HepG2 (cell line): ENCODE data around the gene PMM2. TPM values are rescaled to one million over a fixed set of nuclear protein-coding genes. Genes with fewer than 3 reads are reported as not detected.

ENCODE experiments used
- ATAC-seq: fragments of 200-7000 bp; cut with Tn5 transposase; 3 replicates; pipeline ENCODE4 v1.9.1; 2020; ENCODE audit warnings: mild to moderate bottlenecking, moderate library complexity
- BruUV-seq: library from RNA; stranded (reverse); fragments of 400-500 nt; replicated peaks from 2 replicates; lab custom pipeline; 2021; lab: Mats Ljungman, UMichigan
- CTCF ChIA-PET: fragments of 300-600 bp; formaldehyde crosslinking; extraction: SDS; loops from one replicate; lab custom pipeline; 2021; ENCODE audit warnings: low total read pairs, inconsistent platforms, low intra/inter-chr PET ratio; lab: Yijun Ruan, JAX
- POLR2A ChIA-PET: fragments of 350-600 bp; sonication (Branson Sonifier 250); formaldehyde crosslinking; loops from one replicate; lab custom pipeline; 2020; ENCODE audit warnings: antibody characterized with exemption, inconsistent platforms; lab: Yijun Ruan, JAX
- DNase-seq: peaks from one replicate; pipeline ENCODE4 v3.0.0-alpha.2; 2015; ENCODE audit warnings: low spot score
- FAIRE-seq: peaks from 3 replicates; lab custom pipeline; 2011; peaks lifted over from hg19 to GRCh38; lab: Jason Lieb, UNC
- H2AFZ ChIP-seq: one replicate; pipeline ENCODE4 v1.6.1; 2011; ENCODE audit warnings: low read length, inconsistent platforms
- H3K27ac ChIP-seq: fragments of 300-600 bp; 3 replicates; pipeline ENCODE4 v1.8.0; 2011; ENCODE audit warnings: mixed run types, mild to moderate bottlenecking, mixed read lengths, low read length, inconsistent platforms; ENCODE audit not compliant: insufficient read depth; ENCODE audit errors: extremely low read length
- H3K27me3 ChIP-seq, 2 experiments: fragments of 200-600 bp in 1 of 2; 2 replicates in 1 of 2; 3 replicates in 1 of 2; pipeline versions ENCODE4 v1.6.0 to v1.8.0; 2011; ENCODE audit warnings: low read length in 2 of 2, mild to moderate bottlenecking in 2 of 2, moderate library complexity in 2 of 2, inconsistent platforms in 1 of 2; ENCODE audit not compliant: insufficient read depth in 2 of 2, control insufficient read depth in 1 of 2
- H3K36me3 ChIP-seq, 2 experiments: fragments of 200-600 bp in 1 of 2; replicated peaks in 1 of 2; 2 replicates in 1 of 2; 3 replicates in 1 of 2; pipeline versions ENCODE4 v1.5.1 to v1.8.0; 2011; ENCODE audit warnings: low read length in 2 of 2, inconsistent platforms in 1 of 2; ENCODE audit not compliant: insufficient read depth in 2 of 2, control insufficient read depth in 1 of 2
- H3K4me1 ChIP-seq: 2 replicates; pipeline ENCODE4 v1.5.1; 2012; ENCODE audit warnings: low read length, inconsistent platforms; ENCODE audit not compliant: insufficient read depth
- H3K4me2 ChIP-seq: 2 replicates; pipeline ENCODE4 v1.6.0; 2011; ENCODE audit warnings: low read depth, low read length, inconsistent platforms
- H3K4me3 ChIP-seq, 3 experiments: fragments of 200-600 bp in 1 of 3; sonication (generic), shearing (Covaris generic) in 1 of 3; replicated peaks in 1 of 3; 2 replicates each; pipeline ENCODE4 v1.5.1; 2011 to 2016; ENCODE audit warnings: low read length in 3 of 3, inconsistent platforms in 2 of 3, low read depth in 2 of 3, mild to moderate bottlenecking in 2 of 3, control low read depth in 1 of 3, mixed read lengths in 1 of 3; ENCODE audit not compliant: insufficient read depth in 1 of 3
- H3K79me2 ChIP-seq: one replicate; pipeline ENCODE4 v1.6.1; 2011; ENCODE audit warnings: low read length, inconsistent platforms; ENCODE audit not compliant: insufficient read depth
- H3K9ac ChIP-seq: 2 replicates; pipeline ENCODE4 v1.6.0; 2011; ENCODE audit warnings: mild to moderate bottlenecking, low read depth, low read length, inconsistent platforms; ENCODE audit not compliant: insufficient read depth
- H3K9me3 ChIP-seq: 2 replicates; pipeline ENCODE4 v1.5.1; 2012; ENCODE audit warnings: mild to moderate bottlenecking, low read length
- H4K20me1 ChIP-seq: 2 replicates; pipeline ENCODE4 v1.6.0; 2011; ENCODE audit warnings: inconsistent platforms, mild to moderate bottlenecking, low read length, moderate library complexity; ENCODE audit not compliant: insufficient read depth
- AGO2 ChIP-seq: fragments of 200-400 bp; formaldehyde crosslinking; optimal IDR thresholded peaks from 2 replicates; pipeline ENCODE3; 2017; ENCODE audit warnings: mild to moderate bottlenecking, low read depth, low read length, moderate library complexity
- CBX1 ChIP-seq: IDR thresholded peaks from one replicate; pipeline ENCODE4 v1.6.1; 2016; ENCODE audit warnings: antibody characterized with exemption, low read depth
- CEBPB ChIP-seq: IDR thresholded peaks from 2 replicates; pipeline ENCODE4 v1.6.1; 2011; ENCODE audit warnings: low read depth, low read length, improper control_type of control experiment, borderline replicate concordance
- POLR2G ChIP-seq: fragments of 200-400 bp; formaldehyde crosslinking; IDR thresholded peaks from 2 replicates; pipeline ENCODE4 v1.6.1; 2018; ENCODE audit warnings: mild to moderate bottlenecking, low read depth, low read length, moderate library complexity
- RBM22 ChIP-seq: fragments of 200-400 bp; formaldehyde crosslinking; optimal IDR thresholded peaks from 2 replicates; pipeline ENCODE3; 2017; ENCODE audit warnings: mild to moderate bottlenecking, low read length, moderate library complexity
- RBM39 ChIP-seq: fragments of 200-400 bp; formaldehyde crosslinking; IDR thresholded peaks from one replicate; pipeline ENCODE4 v1.6.1; 2018; ENCODE audit warnings: antibody characterized with exemption, mild to moderate bottlenecking, low read depth, low read length; ENCODE audit not compliant: poor library complexity, severe bottlenecking
- SNAI1 ChIP-seq: sonication (generic); formaldehyde crosslinking; IDR thresholded peaks from 2 replicates; pipeline ENCODE4 v1.5.0; 2020; ENCODE audit warnings: mild to moderate bottlenecking, missing genetic modification reagents, borderline replicate concordance
- ZNF337 ChIP-seq: sonication (generic); formaldehyde crosslinking; IDR thresholded peaks from 2 replicates; pipeline ENCODE4 v1.5.1; 2020; ENCODE audit warnings: missing genetic modification reagents, low read depth, mild to moderate bottlenecking, borderline replicate concordance
- WGBS: methylation state at CpG from one replicate; pipeline ENCODE4 v1.1.6; 2017; ENCODE audit warnings: low lambda C conversion rate; 5-methylcytosine and 5-hydroxymethylcytosine counted together
- in situ Hi-C: cut with HindIII; loops from 2 replicates; pipeline ENCODE4 v1.10.0; 2017; ENCODE audit warnings: low pct_unique_long_range_greater_than_20kb; ENCODE audit not compliant: extremely low pct_ligation_motif_present
- intact Hi-C: fragments of 100-400 bp; cut with micrococcal nuclease; formaldehyde crosslinking; loops from one replicate; pipeline ENCODE4 v1.10.0; 2022; ENCODE audit not compliant: unreplicated experiment
- polyA plus RNA-seq, 8 experiments: library from polyadenylated mRNA; depleted of rRNA in 3 of 8; stranded (reverse) in 7 of 8; unstranded in 1 of 8; fragments of >200 nt; fragmentation: Illumina TruSeq in 4 of 8; extraction: Trizol in 4 of 8; gene quantifications; 2 replicates each; pipeline versions ENCODE4 v1.2.1 to v1.2.3, GENCODE V29; 2011 to 2016; ENCODE audit warnings: low read depth in 4 of 8, missing spikeins in 1 of 8, mixed read lengths in 1 of 8; ENCODE audit not compliant: insufficient read depth in 1 of 8
- total RNA-seq, 5 experiments: library from RNA; depleted of rRNA; stranded (reverse); fragments of >200 nt; fragmentation: Illumina TruSeq; extraction: Trizol; gene quantifications; 2 replicates each; pipeline ENCODE4 v1.2.3, GENCODE V29; 2016; ENCODE audit warnings: low read depth in 1 of 5
- TF ChIP-seq, protein P1 (sequence below): sonication (generic); formaldehyde crosslinking; conservative IDR thresholded peaks from 2 replicates; pipeline ENCODE4 v1.4.0; 2020; ENCODE audit warnings: missing genetic modification reagents
- TF ChIP-seq, protein P2 (sequence below): sonication (generic); formaldehyde crosslinking; IDR thresholded peaks from 2 replicates; pipeline ENCODE4 v1.5.1; 2020; ENCODE audit warnings: mild to moderate bottlenecking, missing genetic modification reagents, moderate library complexity
- TF ChIP-seq, protein P3 (sequence below): IDR thresholded peaks from 2 replicates; pipeline ENCODE4 v1.6.1; 2016; ENCODE audit warnings: control low read depth
- TF ChIP-seq, protein P4 (sequence below): sonication (generic); formaldehyde crosslinking; IDR thresholded peaks from 2 replicates; pipeline ENCODE4 v1.5.0; 2020; ENCODE audit warnings: missing genetic modification reagents

Gene PMM2
- total and polyA plus RNA-seq, 2 of the 13 experiments (the other 11 are each of a cell fraction or from before 2014, with no cell fraction given) = 52.2 to 93.7 TPM

DNA sequence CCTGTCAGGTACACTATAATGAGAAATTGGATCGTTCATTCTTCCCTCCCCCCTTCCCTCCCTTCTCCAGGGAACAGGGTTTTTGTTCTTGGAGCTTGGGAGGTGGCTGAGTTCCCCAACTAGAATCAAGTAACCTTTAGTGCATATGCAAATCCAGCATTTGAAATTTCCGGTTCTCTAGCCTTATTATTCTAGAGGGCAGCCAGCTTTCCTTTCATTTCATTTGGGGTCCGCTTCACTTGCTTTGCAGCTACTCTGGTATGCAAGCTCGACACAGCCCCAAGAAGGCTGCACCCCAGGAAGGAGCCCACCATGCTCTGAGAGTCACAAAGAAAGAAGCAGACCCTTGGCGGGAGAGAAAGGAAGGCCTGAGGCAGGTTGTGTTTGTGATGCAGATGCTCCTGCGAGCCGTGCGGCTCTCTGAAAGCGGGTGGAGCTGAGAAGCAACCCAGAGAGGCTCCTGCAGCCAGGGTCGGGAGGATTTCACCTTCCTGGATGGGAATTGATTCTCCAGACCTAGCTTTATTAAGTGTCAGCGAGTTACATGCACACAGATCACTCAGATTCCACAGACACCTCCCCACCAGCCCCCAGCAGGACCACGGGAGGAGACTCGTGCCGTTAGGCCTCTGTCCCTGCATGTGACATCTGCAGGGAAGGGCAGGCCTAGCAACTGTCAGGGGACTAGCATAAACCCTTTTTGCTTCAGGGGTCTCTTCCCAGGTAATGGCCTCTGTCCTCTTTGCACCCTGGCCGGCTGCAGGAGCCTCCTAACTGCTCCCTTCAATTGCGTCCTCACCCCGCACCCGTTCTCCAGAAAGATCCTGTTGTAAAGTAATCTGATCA is 34.5 kb downstream of the PMM2 start (continued):
- TF ChIP-seq, protein P1, sequence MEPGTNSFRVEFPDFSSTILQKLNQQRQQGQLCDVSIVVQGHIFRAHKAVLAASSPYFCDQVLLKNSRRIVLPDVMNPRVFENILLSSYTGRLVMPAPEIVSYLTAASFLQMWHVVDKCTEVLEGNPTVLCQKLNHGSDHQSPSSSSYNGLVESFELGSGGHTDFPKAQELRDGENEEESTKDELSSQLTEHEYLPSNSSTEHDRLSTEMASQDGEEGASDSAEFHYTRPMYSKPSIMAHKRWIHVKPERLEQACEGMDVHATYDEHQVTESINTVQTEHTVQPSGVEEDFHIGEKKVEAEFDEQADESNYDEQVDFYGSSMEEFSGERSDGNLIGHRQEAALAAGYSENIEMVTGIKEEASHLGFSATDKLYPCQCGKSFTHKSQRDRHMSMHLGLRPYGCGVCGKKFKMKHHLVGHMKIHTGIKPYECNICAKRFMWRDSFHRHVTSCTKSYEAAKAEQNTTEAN (CRISPR knock-in tag) = no peak
- no peak for TF ChIP-seq ZNF337

DNA sequence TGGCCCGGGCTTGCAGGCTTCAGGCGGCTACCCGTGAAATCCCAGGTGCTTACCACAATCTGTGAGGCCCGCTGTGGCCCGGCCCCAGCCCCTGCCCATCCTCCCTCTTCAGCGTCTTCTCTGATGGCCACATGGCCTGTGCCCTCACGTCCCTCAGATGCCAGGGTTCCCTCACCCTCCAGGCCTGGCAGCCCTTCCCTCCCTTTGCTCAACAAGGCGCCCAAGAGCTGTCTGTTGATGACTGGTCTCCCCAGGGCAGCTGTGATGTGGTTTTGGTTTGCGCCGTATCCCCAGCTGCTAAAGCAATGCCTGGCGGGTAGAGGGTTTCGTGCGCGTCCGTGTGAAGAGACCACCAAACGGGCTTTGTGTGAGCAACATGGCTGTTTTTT is 35.1 kb downstream of the PMM2 start:
- WGBS = 98% methylated on average over 16 of the region's 16 CpGs
- Histone ChIP-seq H3K9ac (no peak overlapping the region), H3K4me2 (no peak overlapping the region), H3K27ac (no peak overlapping the region), H3K9me3 (no peaks in the 10 kb centered on the region), H4K20me1 (peaks cover 18% of the 10 kb centered on the region), H3K4me3 (no peak overlapping the region), H3K27me3 (no peaks in the 10 kb centered on the region), H3K79me2 (peaks cover 31% of the 10 kb centered on the region), H3K36me3 (peaks cover 34 to 54% of the 10 kb centered on the region in 2 experiments), H2AFZ (no peak overlapping the region), H3K4me1 (no peaks in the 10 kb centered on the region)
- intact Hi-C loops (no loop called here), in situ Hi-C loops (no loop called here)
- ChIA-PET CTCF (no interaction called here), POLR2A (no interaction called here)
- no TSS peak for BruUV-seq
- FAIRE-seq (no peak), ATAC-seq (peak; percentile 15; the same call in 2 of the 3 replicates), DNase-seq (no peak)
- TF ChIP-seq RBM39 (peak; percentile 20), CEBPB (no peak), POLR2G (0 out of 2 replicates have a peak, but pooled peaks have one; percentile 2), AGO2 (peak; percentile 86), RBM22 (peak; percentile 72), CBX1 (no peak), SNAI1 (CRISPR knock-in tag) (no peak)
- TF ChIP-seq, protein P2, sequence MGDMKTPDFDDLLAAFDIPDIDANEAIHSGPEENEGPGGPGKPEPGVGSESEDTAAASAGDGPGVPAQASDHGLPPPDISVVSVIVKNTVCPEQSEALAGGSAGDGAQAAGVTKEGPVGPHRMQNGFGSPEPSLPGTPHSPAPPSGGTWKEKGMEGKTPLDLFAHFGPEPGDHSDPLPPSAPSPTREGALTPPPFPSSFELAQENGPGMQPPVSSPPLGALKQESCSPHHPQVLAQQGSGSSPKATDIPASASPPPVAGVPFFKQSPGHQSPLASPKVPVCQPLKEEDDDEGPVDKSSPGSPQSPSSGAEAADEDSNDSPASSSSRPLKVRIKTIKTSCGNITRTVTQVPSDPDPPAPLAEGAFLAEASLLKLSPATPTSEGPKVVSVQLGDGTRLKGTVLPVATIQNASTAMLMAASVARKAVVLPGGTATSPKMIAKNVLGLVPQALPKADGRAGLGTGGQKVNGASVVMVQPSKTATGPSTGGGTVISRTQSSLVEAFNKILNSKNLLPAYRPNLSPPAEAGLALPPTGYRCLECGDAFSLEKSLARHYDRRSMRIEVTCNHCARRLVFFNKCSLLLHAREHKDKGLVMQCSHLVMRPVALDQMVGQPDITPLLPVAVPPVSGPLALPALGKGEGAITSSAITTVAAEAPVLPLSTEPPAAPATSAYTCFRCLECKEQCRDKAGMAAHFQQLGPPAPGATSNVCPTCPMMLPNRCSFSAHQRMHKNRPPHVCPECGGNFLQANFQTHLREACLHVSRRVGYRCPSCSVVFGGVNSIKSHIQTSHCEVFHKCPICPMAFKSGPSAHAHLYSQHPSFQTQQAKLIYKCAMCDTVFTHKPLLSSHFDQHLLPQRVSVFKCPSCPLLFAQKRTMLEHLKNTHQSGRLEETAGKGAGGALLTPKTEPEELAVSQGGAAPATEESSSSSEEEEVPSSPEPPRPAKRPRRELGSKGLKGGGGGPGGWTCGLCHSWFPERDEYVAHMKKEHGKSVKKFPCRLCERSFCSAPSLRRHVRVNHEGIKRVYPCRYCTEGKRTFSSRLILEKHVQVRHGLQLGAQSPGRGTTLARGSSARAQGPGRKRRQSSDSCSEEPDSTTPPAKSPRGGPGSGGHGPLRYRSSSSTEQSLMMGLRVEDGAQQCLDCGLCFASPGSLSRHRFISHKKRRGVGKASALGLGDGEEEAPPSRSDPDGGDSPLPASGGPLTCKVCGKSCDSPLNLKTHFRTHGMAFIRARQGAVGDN = 0 out of 2 replicates have a peak, but pooled peaks have one; percentile 20
- TF ChIP-seq, protein P3, sequence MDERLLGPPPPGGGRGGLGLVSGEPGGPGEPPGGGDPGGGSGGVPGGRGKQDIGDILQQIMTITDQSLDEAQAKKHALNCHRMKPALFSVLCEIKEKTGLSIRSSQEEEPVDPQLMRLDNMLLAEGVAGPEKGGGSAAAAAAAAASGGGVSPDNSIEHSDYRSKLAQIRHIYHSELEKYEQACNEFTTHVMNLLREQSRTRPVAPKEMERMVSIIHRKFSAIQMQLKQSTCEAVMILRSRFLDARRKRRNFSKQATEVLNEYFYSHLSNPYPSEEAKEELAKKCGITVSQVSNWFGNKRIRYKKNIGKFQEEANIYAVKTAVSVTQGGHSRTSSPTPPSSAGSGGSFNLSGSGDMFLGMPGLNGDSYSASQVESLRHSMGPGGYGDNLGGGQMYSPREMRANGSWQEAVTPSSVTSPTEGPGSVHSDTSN (CRISPR knock-in tag) = no peak
- TF ChIP-seq, protein P4, sequence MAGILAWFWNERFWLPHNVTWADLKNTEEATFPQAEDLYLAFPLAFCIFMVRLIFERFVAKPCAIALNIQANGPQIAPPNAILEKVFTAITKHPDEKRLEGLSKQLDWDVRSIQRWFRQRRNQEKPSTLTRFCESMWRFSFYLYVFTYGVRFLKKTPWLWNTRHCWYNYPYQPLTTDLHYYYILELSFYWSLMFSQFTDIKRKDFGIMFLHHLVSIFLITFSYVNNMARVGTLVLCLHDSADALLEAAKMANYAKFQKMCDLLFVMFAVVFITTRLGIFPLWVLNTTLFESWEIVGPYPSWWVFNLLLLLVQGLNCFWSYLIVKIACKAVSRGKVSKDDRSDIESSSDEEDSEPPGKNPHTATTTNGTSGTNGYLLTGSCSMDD (CRISPR knock-in tag) = no peak
